HepG2 (cell line): Measurements from ENCODE around the gene AKT3. TPM values are rescaled to one million over a fixed set of nuclear protein-coding genes. Genes with fewer than 3 reads are reported as not detected.

Experiments
- CREM ChIP-seq, 2 experiments: sonication (generic) in 1 of 2; formaldehyde crosslinking in 1 of 2; IDR thresholded peaks; 2 replicates each; pipeline versions ENCODE4 v1.4.0 to v1.6.1; 2016 to 2020; ENCODE audit warnings: antibody characterized with exemption in 1 of 2, mild to moderate bottlenecking in 1 of 2, missing genetic modification reagents in 1 of 2
- GABPA ChIP-seq, 2 experiments: IDR thresholded peaks; 2 replicates each; pipeline ENCODE4 v1.6.1; 2011 to 2016; ENCODE audit warnings: low read depth in 2 of 2, low read length in 1 of 2, missing biosample characterization in 1 of 2, missing genetic modification characterization in 1 of 2
- GATAD1 ChIP-seq: IDR thresholded peaks from 2 replicates; pipeline ENCODE4 v1.6.1; 2016; ENCODE audit warnings: missing genetic modification reagents, missing compliant biosample characterization
- KAT7 ChIP-seq: IDR thresholded peaks from 2 replicates; pipeline ENCODE4 v1.6.1; 2018; ENCODE audit warnings: borderline replicate concordance, missing compliant biosample characterization
- KDM4B ChIP-seq: sonication (generic); formaldehyde crosslinking; IDR thresholded peaks from 2 replicates; pipeline ENCODE4 v1.4.0; 2020; ENCODE audit warnings: missing genetic modification reagents
- MXD4 ChIP-seq: IDR thresholded peaks from 2 replicates; pipeline ENCODE4 v1.6.1; 2016; ENCODE audit warnings: mild to moderate bottlenecking, missing biosample characterization, missing genetic modification reagents
- PITX1 ChIP-seq: sonication (generic); formaldehyde crosslinking; IDR thresholded peaks from 2 replicates; pipeline ENCODE4 v1.5.1; 2020; ENCODE audit warnings: mild to moderate bottlenecking, missing genetic modification reagents
- SP2 ChIP-seq: sonication (generic); formaldehyde crosslinking; IDR thresholded peaks from 2 replicates; pipeline ENCODE4 v1.5.1; 2020; ENCODE audit warnings: mild to moderate bottlenecking, missing genetic modification reagents
- ZBTB21 ChIP-seq: sonication (generic); formaldehyde crosslinking; IDR thresholded peaks from 2 replicates; pipeline ENCODE4 v1.4.0; 2020; ENCODE audit warnings: missing genetic modification reagents
- ZNF253 ChIP-seq: sonication (generic); formaldehyde crosslinking; IDR thresholded peaks from 2 replicates; pipeline ENCODE4 v1.8.0; 2022; ENCODE audit warnings: mild to moderate bottlenecking, missing genetic modification reagents, borderline replicate concordance
- ZNF451 ChIP-seq: sonication (generic); formaldehyde crosslinking; IDR thresholded peaks from 2 replicates; pipeline ENCODE4 v1.5.0; 2020; ENCODE audit warnings: mild to moderate bottlenecking, missing genetic modification reagents
- polyA plus RNA-seq, 8 experiments: library from polyadenylated mRNA; depleted of rRNA in 3 of 8; stranded (reverse) in 7 of 8; unstranded in 1 of 8; fragments of >200 nt; fragmentation: Illumina TruSeq in 4 of 8; extraction: Trizol in 4 of 8; gene quantifications; 2 replicates each; pipeline versions ENCODE4 v1.2.1 to v1.2.3, GENCODE V29; 2011 to 2016; ENCODE audit warnings: low read depth in 4 of 8, missing spikeins in 1 of 8, mixed read lengths in 1 of 8; ENCODE audit not compliant: insufficient read depth in 1 of 8
- total RNA-seq, 5 experiments: library from RNA; depleted of rRNA; stranded (reverse); fragments of >200 nt; fragmentation: Illumina TruSeq; extraction: Trizol; gene quantifications; 2 replicates each; pipeline ENCODE4 v1.2.3, GENCODE V29; 2016; ENCODE audit warnings: low read depth in 1 of 5
- TF ChIP-seq, protein P1 (sequence below): sonication (generic); formaldehyde crosslinking; conservative IDR thresholded peaks from 2 replicates; pipeline ENCODE4 v1.4.0; 2020; ENCODE audit warnings: mild to moderate bottlenecking, missing genetic modification reagents, moderate library complexity
- TF ChIP-seq, protein P2 (sequence below): sonication (generic); formaldehyde crosslinking; IDR thresholded peaks from 2 replicates; pipeline ENCODE4 v1.8.0; 2022; ENCODE audit warnings: mild to moderate bottlenecking, missing genetic modification reagents, moderate library complexity
- TF ChIP-seq, protein P3 (sequence below): fragments of 450-650 bp; IDR thresholded peaks from 2 replicates; pipeline ENCODE4 v1.6.1; 2016

AKT3 gene
- total and polyA plus RNA-seq, 2 of the 13 experiments (the other 11 are each of a cell fraction or from before 2014, with no cell fraction given), result 0.07 TPM

GRCh38 chr1:243505986-243506689, 343.9 kb downstream of the AKT3 start (continued):
- TF ChIP-seq CREM (IDR thresholded peaks at IDR 0.05), result peak; percentile 51; the same call in 1 of the 2 replicates
- no peak for TF ChIP-seq CREM (CRISPR knock-in tag; IDR thresholded peaks at IDR 0.05)
- TF ChIP-seq KAT7 (CRISPR knock-in tag), result 0 out of 2 replicates have a peak, but pooled peaks have one; percentile 58
- 0 out of 2 replicates have a peak, but pooled peaks have one; percentile 37 for TF ChIP-seq KDM4B (CRISPR knock-in tag)
- TF ChIP-seq PITX1 (CRISPR knock-in tag), result peak; percentile 85
- peak; percentile 73; the same call in 1 of the 2 replicates for TF ChIP-seq ZNF451 (CRISPR knock-in tag)
- TF ChIP-seq, protein P1, sequence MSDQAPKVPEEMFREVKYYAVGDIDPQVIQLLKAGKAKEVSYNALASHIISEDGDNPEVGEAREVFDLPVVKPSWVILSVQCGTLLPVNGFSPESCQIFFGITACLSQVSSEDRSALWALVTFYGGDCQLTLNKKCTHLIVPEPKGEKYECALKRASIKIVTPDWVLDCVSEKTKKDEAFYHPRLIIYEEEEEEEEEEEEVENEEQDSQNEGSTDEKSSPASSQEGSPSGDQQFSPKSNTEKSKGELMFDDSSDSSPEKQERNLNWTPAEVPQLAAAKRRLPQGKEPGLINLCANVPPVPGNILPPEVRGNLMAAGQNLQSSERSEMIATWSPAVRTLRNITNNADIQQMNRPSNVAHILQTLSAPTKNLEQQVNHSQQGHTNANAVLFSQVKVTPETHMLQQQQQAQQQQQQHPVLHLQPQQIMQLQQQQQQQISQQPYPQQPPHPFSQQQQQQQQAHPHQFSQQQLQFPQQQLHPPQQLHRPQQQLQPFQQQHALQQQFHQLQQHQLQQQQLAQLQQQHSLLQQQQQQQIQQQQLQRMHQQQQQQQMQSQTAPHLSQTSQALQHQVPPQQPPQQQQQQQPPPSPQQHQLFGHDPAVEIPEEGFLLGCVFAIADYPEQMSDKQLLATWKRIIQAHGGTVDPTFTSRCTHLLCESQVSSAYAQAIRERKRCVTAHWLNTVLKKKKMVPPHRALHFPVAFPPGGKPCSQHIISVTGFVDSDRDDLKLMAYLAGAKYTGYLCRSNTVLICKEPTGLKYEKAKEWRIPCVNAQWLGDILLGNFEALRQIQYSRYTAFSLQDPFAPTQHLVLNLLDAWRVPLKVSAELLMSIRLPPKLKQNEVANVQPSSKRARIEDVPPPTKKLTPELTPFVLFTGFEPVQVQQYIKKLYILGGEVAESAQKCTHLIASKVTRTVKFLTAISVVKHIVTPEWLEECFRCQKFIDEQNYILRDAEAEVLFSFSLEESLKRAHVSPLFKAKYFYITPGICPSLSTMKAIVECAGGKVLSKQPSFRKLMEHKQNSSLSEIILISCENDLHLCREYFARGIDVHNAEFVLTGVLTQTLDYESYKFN (CRISPR knock-in tag), result peak; percentile 94
- TF ChIP-seq, protein P2, sequence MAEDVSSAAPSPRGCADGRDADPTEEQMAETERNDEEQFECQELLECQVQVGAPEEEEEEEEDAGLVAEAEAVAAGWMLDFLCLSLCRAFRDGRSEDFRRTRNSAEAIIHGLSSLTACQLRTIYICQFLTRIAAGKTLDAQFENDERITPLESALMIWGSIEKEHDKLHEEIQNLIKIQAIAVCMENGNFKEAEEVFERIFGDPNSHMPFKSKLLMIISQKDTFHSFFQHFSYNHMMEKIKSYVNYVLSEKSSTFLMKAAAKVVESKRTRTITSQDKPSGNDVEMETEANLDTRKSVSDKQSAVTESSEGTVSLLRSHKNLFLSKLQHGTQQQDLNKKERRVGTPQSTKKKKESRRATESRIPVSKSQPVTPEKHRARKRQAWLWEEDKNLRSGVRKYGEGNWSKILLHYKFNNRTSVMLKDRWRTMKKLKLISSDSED (CRISPR knock-in tag), result no peak
- TF ChIP-seq MXD4, result peak; percentile 79; the same call in 1 of the 2 replicates
- TF ChIP-seq ZBTB21 (CRISPR knock-in tag), result 0 out of 2 replicates have a peak, but pooled peaks have one; percentile 35
- TF ChIP-seq ZNF253 (CRISPR knock-in tag), result peak; percentile 83; the same call in 1 of the 2 replicates
- TF ChIP-seq, protein P3, sequence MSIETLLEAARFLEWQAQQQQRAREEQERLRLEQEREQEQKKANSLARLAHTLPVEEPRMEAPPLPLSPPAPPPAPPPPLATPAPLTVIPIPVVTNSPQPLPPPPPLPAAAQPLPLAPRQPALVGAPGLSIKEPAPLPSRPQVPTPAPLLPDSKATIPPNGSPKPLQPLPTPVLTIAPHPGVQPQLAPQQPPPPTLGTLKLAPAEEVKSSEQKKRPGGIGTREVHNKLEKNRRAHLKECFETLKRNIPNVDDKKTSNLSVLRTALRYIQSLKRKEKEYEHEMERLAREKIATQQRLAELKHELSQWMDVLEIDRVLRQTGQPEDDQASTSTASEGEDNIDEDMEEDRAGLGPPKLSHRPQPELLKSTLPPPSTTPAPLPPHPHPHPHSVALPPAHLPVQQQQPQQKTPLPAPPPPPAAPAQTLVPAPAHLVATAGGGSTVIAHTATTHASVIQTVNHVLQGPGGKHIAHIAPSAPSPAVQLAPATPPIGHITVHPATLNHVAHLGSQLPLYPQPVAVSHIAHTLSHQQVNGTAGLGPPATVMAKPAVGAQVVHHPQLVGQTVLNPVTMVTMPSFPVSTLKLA, result peak; percentile 98
- peak; percentile 63 for TF ChIP-seq GATAD1 (CRISPR knock-in tag)
- no peak for TF ChIP-seq GABPA (IDR thresholded peaks at IDR 0.05; ENCODE audit: low read depth, low read length)
- TF ChIP-seq GABPA (CRISPR knock-in tag; IDR thresholded peaks at IDR 0.05; ENCODE audit: low read depth), result peak; percentile 45
- no peak for TF ChIP-seq SP2
